IMR-90 (cell line): ENCODE measurements around the gene PILRB.

Source experiments
- BHLHE40 ChIP-seq: fragments of 150-350 bp; IDR thresholded peaks from 2 replicates; pipeline ENCODE4 v1.6.1; 2016; ENCODE audit warnings: mild to moderate bottlenecking, low read depth, low read length
- CEBPB ChIP-seq: IDR thresholded peaks from 2 replicates; pipeline ENCODE4 v1.6.1; 2012; ENCODE audit warnings: low read depth, low read length, improper control_type of control experiment
- CTCF ChIP-seq: conservative IDR thresholded peaks from 2 replicates; pipeline ENCODE4 v1.5.1; 2012; ENCODE audit warnings: mild to moderate bottlenecking, low read depth, low read length, improper control_type of control experiment
- MXI1 ChIP-seq: IDR thresholded peaks from 2 replicates; pipeline ENCODE4 v1.6.1; 2012; ENCODE audit warnings: low read depth, mild to moderate bottlenecking, low read length, moderate library complexity, borderline replicate concordance
- NFE2L2 ChIP-seq: fragments of 150-350 bp; IDR thresholded peaks from 2 replicates; pipeline ENCODE4 v1.6.1; 2016; ENCODE audit warnings: low read depth, mild to moderate bottlenecking, low read length
- POLR2A ChIP-seq: IDR thresholded peaks from 2 replicates; pipeline ENCODE4 v1.6.1; 2012; ENCODE audit warnings: mild to moderate bottlenecking, low read depth, low read length
- RAD21 ChIP-seq: IDR thresholded peaks from 2 replicates; pipeline ENCODE4 v1.6.1; 2012; ENCODE audit warnings: low read length, improper control_type of control experiment
- RCOR1 ChIP-seq: IDR thresholded peaks from 2 replicates; pipeline ENCODE4 v1.6.1; 2012; ENCODE audit warnings: mild to moderate bottlenecking, low read length, improper control_type of control experiment; ENCODE audit not compliant: insufficient replicate concordance
- RFX5 ChIP-seq: IDR thresholded peaks from 2 replicates; pipeline ENCODE4 v1.8.0; 2012; ENCODE audit warnings: low read depth, mild to moderate bottlenecking, low read length, moderate library complexity
- USF2 ChIP-seq: fragments of 150-350 bp; IDR thresholded peaks from 2 replicates; pipeline ENCODE4 v1.6.1; 2017; ENCODE audit warnings: mild to moderate bottlenecking, antibody characterized with exemption, low read length, low read depth
- TF ChIP-seq, protein P1 (sequence below): fragments of 150-350 bp; IDR thresholded peaks from 2 replicates; pipeline ENCODE4 v1.6.1; 2016; ENCODE audit warnings: low read depth, mild to moderate bottlenecking, low read length, moderate library complexity, borderline replicate concordance

DNA sequence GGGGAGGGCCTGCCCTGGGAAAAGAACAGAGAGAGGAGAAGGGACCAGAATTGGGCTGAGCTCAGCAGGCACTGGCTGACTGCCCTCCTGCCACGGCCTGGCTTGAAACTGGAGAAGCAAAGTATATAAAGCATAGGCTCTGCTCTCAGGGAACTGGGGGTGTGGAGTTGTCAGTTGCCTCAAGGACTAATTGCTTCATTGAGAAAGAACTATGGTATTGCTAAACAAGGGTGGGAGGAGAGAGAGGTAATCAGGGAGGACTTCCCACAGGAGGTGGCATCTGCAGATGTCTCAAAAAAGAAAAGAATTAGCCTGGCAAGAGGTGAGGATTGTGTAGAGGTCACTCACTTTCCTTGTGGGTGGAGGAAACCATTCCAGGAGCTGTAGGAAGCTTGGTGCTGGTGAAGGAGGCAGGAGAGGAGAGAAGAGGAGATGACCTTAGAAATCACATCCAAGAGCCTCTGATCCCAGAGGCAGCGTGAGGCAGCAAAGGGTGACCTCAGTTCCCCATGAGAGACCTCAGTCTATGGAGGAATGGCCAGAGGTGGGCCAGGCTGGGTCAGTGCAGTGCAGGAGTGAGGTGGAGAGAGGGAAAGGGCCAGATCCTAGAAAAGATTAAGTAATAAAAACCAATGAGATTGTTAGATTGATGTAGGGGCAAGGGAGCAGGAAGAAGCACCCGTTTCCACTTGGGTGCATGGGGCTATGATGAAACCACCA lies 2.4 kb downstream of the PILRB start:
- no peak for TF ChIP-seq CTCF
- no peak for TF ChIP-seq USF2
- TF ChIP-seq RCOR1 = no peak
- no peak for TF ChIP-seq POLR2A
- no peak for TF ChIP-seq CEBPB
- no peak for TF ChIP-seq NFE2L2
- no peak for TF ChIP-seq RAD21
- TF ChIP-seq, protein P1, sequence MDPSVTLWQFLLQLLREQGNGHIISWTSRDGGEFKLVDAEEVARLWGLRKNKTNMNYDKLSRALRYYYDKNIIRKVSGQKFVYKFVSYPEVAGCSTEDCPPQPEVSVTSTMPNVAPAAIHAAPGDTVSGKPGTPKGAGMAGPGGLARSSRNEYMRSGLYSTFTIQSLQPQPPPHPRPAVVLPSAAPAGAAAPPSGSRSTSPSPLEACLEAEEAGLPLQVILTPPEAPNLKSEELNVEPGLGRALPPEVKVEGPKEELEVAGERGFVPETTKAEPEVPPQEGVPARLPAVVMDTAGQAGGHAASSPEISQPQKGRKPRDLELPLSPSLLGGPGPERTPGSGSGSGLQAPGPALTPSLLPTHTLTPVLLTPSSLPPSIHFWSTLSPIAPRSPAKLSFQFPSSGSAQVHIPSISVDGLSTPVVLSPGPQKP = no peak
- TF ChIP-seq RFX5 = no peak
- no peak for TF ChIP-seq MXI1
- TF ChIP-seq BHLHE40 = no peak
